H1 (cell line): ENCODE results near the gene CHRDL1. TPM values are rescaled to one million over a fixed set of nuclear protein-coding genes. Genes with fewer than 3 reads are reported as not detected.

Experiments
- ASH2L ChIP-seq: fragments of 200-600, 300-600 bp; sonication (generic); IDR thresholded peaks from one replicate; pipeline ENCODE4 v1.7.1; 2017; ENCODE audit warnings: low read length
- EGR1 ChIP-seq: IDR thresholded peaks from 2 replicates; pipeline ENCODE4 v1.6.1; 2011; ENCODE audit warnings: low read depth, low read length, borderline replicate concordance
- JUN ChIP-seq: IDR thresholded peaks from 2 replicates; pipeline ENCODE4 v1.6.1; 2011; ENCODE audit warnings: low read depth, mild to moderate bottlenecking, improper control_type of control experiment, low read length
- POU5F1 ChIP-seq: IDR thresholded peaks from 2 replicates; pipeline ENCODE4 v1.6.1; 2011; ENCODE audit warnings: low read depth, mild to moderate bottlenecking, low read length, moderate library complexity
- TAF7 ChIP-seq: optimal IDR thresholded peaks from 2 replicates; pipeline ENCODE3; 2011; ENCODE audit warnings: low read depth, mild to moderate bottlenecking, inconsistent platforms, low read length, moderate library complexity, borderline replicate concordance
- ZNF274 ChIP-seq: IDR thresholded peaks from 2 replicates; pipeline ENCODE4 v1.7.0; 2012; ENCODE audit warnings: low read length, borderline replicate concordance; ENCODE audit errors: extremely low read depth
- polyA plus RNA-seq, 7 experiments: library from polyadenylated mRNA; depleted of rRNA in 3 of 7; stranded (reverse) in 5 of 7; unstranded in 2 of 7; fragments of >200 nt in 5 of 7; fragments of 200-250 nt in 2 of 7; gene quantifications; 1 replicate in 5 of 7; 2 replicates in 1 of 7; 4 replicates in 1 of 7; pipeline versions ENCODE4 v1.2.1 to v1.2.3, GENCODE V29; 2011 to 2013; ENCODE audit warnings: missing spikeins in 2 of 7, mixed read lengths in 2 of 7
- total RNA-seq: library from RNA; stranded (reverse); fragmentation: NEBNext Ultra II Directional; extraction: Animal tissue kit (Norgen Biotek cat#: 25700); gene quantifications from 2 replicates; pipeline ENCODE4 v1.2.1, GENCODE V29; 2021

The CHRDL1 gene
- total and polyA plus RNA-seq, 2 of the 8 experiments (the other 6 are each of a cell fraction or from before 2014, with no cell fraction given), result 5.6 to 15.6 TPM

DNA sequence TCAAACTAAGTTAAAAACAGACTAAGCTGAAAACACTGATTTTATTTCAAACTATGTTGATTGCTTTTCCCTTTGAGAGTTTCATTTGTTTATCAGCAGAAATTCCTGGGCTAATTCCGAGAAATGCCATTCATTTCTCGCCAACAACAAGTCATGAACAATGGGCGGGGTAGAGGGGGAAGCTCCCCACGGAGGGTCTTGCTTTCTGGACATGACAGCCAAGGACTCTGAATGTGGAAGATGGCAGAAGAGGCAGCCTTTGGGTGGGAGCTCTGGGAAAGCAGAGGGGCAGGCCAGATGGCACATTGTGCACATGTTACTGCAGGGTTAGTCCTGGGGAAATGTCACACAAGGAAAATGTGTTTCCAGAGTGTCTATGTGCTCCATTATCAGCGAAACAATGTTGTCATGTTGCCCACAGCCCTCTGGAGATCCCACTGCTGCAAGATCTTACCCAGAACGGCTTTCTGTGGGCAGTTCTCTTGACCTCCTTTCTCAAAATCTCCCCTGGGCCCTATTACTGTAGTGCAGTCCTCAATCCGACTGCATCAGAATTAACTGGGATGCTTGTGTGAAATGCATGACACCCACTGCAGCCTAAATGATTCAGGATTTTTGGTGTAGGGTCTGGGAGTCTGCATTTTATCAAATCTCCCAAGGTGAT, 45.0 kb downstream of the CHRDL1 start (continued):
- TF ChIP-seq ZNF274 (no peak), POU5F1 (no peak), EGR1 (no peak), TAF7 (no peak), ASH2L (no peak), JUN (no peak)
